ENCODE data around the gene HIPK3.
"Not testable (repeated sequence)": the region's sequence is repeated elsewhere in the genome, so short reads cannot be mapped to it uniquely, and the experiment has no call there.

Gene HIPK3

GRCh38 chr11:33258631-33259205, 1.5 kb downstream of the HIPK3 start:
- DNase-seq (ENCODE audit: low read depth in 2 of 2): no peak

- no peak for DNase-seq (ENCODE audit: low read depth in 2 of 2)
Observed at GRCh38 chr11:33259869-33260268, 2.7 kb downstream of the HIPK3 start.

- DNase-seq (ENCODE audit: low read depth in 2 of 2): not testable (repeated sequence)
Observed at GRCh38 chr11:33261350-33261749, 4.2 kb downstream of the HIPK3 start.

GRCh38 chr11:33262011-33262645, 4.9 kb downstream of the HIPK3 start:
- DNase-seq (ENCODE audit: low read depth in 2 of 2): no peak

GRCh38 chr11:33263549-33263948, 6.4 kb downstream of the HIPK3 start:
- no peak for DNase-seq (ENCODE audit: low read depth in 2 of 2)

GRCh38 chr11:33264926-33265325, 7.7 kb downstream of the HIPK3 start:
- no peak for DNase-seq (ENCODE audit: low read depth in 2 of 2)

GRCh38 chr11:33266393-33267215, 9.4 kb downstream of the HIPK3 start:
- no peak for DNase-seq (ENCODE audit: low read depth in 2 of 2)

- DNase-seq (ENCODE audit: low read depth in 2 of 2): no peak
Observed at GRCh38 chr11:33268945-33269540, 11.9 kb downstream of the HIPK3 start.

- no peak for DNase-seq (ENCODE audit: low read depth in 2 of 2)
Observed at GRCh38 chr11:33269822-33270221, 12.6 kb downstream of the HIPK3 start.

GRCh38 chr11:33271059-33271458, 13.9 kb downstream of the HIPK3 start:
- DNase-seq (ENCODE audit: low read depth in 2 of 2): no peak

- DNase-seq (ENCODE audit: low read depth in 2 of 2): no peak
Observed at GRCh38 chr11:33272338-33273107, 15.3 kb downstream of the HIPK3 start.

GRCh38 chr11:33273656-33274055, 16.5 kb downstream of the HIPK3 start:
- DNase-seq (ENCODE audit: low read depth in 2 of 2): no peak

- DNase-seq (ENCODE audit: low read depth in 2 of 2): no peak
Observed at GRCh38 chr11:33280411-33280810, 23.2 kb downstream of the HIPK3 start.

GRCh38 chr11:33281758-33282157, 24.6 kb downstream of the HIPK3 start:
- DNase-seq (ENCODE audit: low read depth in 2 of 2): no peak

- no peak for DNase-seq (ENCODE audit: low read depth in 2 of 2)
Observed at GRCh38 chr11:33284818-33285217, 27.6 kb downstream of the HIPK3 start.

- DNase-seq (ENCODE audit: low read depth in 2 of 2): no peak
Observed at GRCh38 chr11:33290319-33290718, 33.1 kb downstream of the HIPK3 start.

- DNase-seq (ENCODE audit: low read depth in 2 of 2): no peak
Observed at GRCh38 chr11:33291004-33291777, 34.0 kb downstream of the HIPK3 start.

- no peak for DNase-seq (ENCODE audit: low read depth in 2 of 2)
Observed at GRCh38 chr11:33292311-33292710, 35.1 kb downstream of the HIPK3 start.

GRCh38 chr11:33294224-33294623, 37.0 kb downstream of the HIPK3 start:
- DNase-seq (ENCODE audit: low read depth in 2 of 2): no peak

- no peak for DNase-seq (ENCODE audit: low read depth in 2 of 2)
Observed at GRCh38 chr11:33294797-33295196, 37.6 kb downstream of the HIPK3 start.

- DNase-seq (ENCODE audit: low read depth in 2 of 2): no peak
Observed at GRCh38 chr11:33296695-33297094, 39.5 kb downstream of the HIPK3 start.
